ENCODE measurements around the gene MB. TPM values are rescaled to one million over a fixed set of nuclear protein-coding genes. Genes with fewer than 3 reads are reported as not detected.

MB gene
- polyA plus RNA-seq, 1 donor from 2014 or later = 0.51 TPM

- Histone ChIP-seq H3K27me3 (ENCODE audit: insufficient read depth, low read depth, low read length) (no peaks in the 10 kb centered on the region), H2AFZ (ENCODE audit: low read depth, low read length) (no peak overlapping the region), H3K79me2 (replicated peaks; ENCODE audit: insufficient read depth, low read length) (no peaks in the 10 kb centered on the region), H3K4me2 (ENCODE audit: low read length) (no peak overlapping the region), H3K9me3 (ENCODE audit: low read length) (no peaks in the 10 kb centered on the region), H3F3A (ENCODE audit: insufficient read depth, low read length, poor library complexity, severe bottlenecking) (no peaks in the 10 kb centered on the region), H3K27ac (ENCODE audit: low read length) (no peak overlapping the region), H3K36me3 (ENCODE audit: insufficient read depth, low read length) (no peaks in the 10 kb centered on the region), H4K20me1 (ENCODE audit: insufficient read depth) (no peaks in the 10 kb centered on the region), H3K9me2 (ENCODE audit: insufficient read depth, low read length) (no peaks in the 10 kb centered on the region), H3K4me3 (ENCODE audit: low read length) (no peak overlapping the region), H3K9ac (ENCODE audit: low read length) (no peak overlapping the region)
- TF ChIP-seq REST (IDR thresholded peaks at IDR 0.05; ENCODE audit: borderline replicate concordance) (no peak), MXI1 (conservative IDR thresholded peaks at IDR 0.05; ENCODE audit: poor library complexity, severe bottlenecking) (no peak), EP300 (conservative IDR thresholded peaks at IDR 0.05; ENCODE audit: poor library complexity, severe bottlenecking) (no peak), TAF1 (IDR thresholded peaks at IDR 0.05; ENCODE audit: low read depth) (no peak), SMC3 (conservative IDR thresholded peaks at IDR 0.05; ENCODE audit: poor library complexity) (no peak), EZH2 (IDR thresholded peaks at IDR 0.05; ENCODE audit: borderline replicate concordance, insufficient read depth, low read length, poor library complexity, severe bottlenecking) (no peak), POLR2AphosphoS5 (IDR thresholded peaks at IDR 0.05) (no peak), RAD21 (conservative IDR thresholded peaks at IDR 0.05) (no peak), CTCF (IDR thresholded peaks at IDR 0.05; ENCODE audit: poor library complexity, severe bottlenecking) (no peak)
These were observed 44.3 kb upstream of the MB start for GRCh38 chr22:35661464-35661863.

- Histone ChIP-seq H3K4me2 (ENCODE audit: low read length) (no peak overlapping the region), H3F3A (ENCODE audit: insufficient read depth, low read length, poor library complexity, severe bottlenecking) (no peaks in the 10 kb centered on the region), H3K9me3 (ENCODE audit: low read length) (no peaks in the 10 kb centered on the region), H4K20me1 (ENCODE audit: insufficient read depth) (no peaks in the 10 kb centered on the region), H3K79me2 (replicated peaks; ENCODE audit: insufficient read depth, low read length) (no peaks in the 10 kb centered on the region), H3K4me3 (ENCODE audit: low read length) (no peak overlapping the region), H3K9me2 (ENCODE audit: insufficient read depth, low read length) (no peaks in the 10 kb centered on the region), H3K36me3 (ENCODE audit: insufficient read depth, low read length) (no peaks in the 10 kb centered on the region), H3K27ac (ENCODE audit: low read length) (no peak overlapping the region), H3K27me3 (ENCODE audit: insufficient read depth, low read depth, low read length) (no peaks in the 10 kb centered on the region), H2AFZ (ENCODE audit: low read depth, low read length) (no peak overlapping the region), H3K9ac (ENCODE audit: low read length) (no peak overlapping the region)
- TF ChIP-seq RAD21 (conservative IDR thresholded peaks at IDR 0.05) (no peak), TAF1 (IDR thresholded peaks at IDR 0.05; ENCODE audit: low read depth) (no peak), CTCF (IDR thresholded peaks at IDR 0.05; ENCODE audit: poor library complexity, severe bottlenecking) (no peak), MXI1 (conservative IDR thresholded peaks at IDR 0.05; ENCODE audit: poor library complexity, severe bottlenecking) (no peak), EP300 (conservative IDR thresholded peaks at IDR 0.05; ENCODE audit: poor library complexity, severe bottlenecking) (no peak), EZH2 (IDR thresholded peaks at IDR 0.05; ENCODE audit: borderline replicate concordance, insufficient read depth, low read length, poor library complexity, severe bottlenecking) (no peak), REST (IDR thresholded peaks at IDR 0.05; ENCODE audit: borderline replicate concordance) (no peak), SMC3 (conservative IDR thresholded peaks at IDR 0.05; ENCODE audit: poor library complexity) (no peak), POLR2AphosphoS5 (IDR thresholded peaks at IDR 0.05) (no peak)
These were observed 43.4 kb upstream of the MB start for GRCh38 chr22:35660291-35661127.

Measured in neural cell (in vitro differentiated cells).